ENCODE data around the gene PDLIM5. TPM values are rescaled to one million over a fixed set of nuclear protein-coding genes. Genes with fewer than 3 reads are reported as not detected.

Gene PDLIM5
- total RNA-seq, 1 donor from 2014 or later: 311 TPM

- no peaks in the 10 kb centered on the region for H3K9me3 ChIP-seq (ENCODE audit: control insufficient read depth in 3 of 3, low read length in 3 of 3)
- H3K27ac ChIP-seq (ENCODE audit: low read depth, low read length): no peak overlapping the region
- H3K9ac ChIP-seq (ENCODE audit: low read depth in 1 of 3, low read length in 3 of 3): no peak overlapping the region
- H3K27me3 ChIP-seq (ENCODE audit: control insufficient read depth in 3 of 3, insufficient read depth in 3 of 3, low read length in 3 of 3): no peaks in the 10 kb centered on the region
- no peaks in the 10 kb centered on the region for H3K4me1 ChIP-seq (ENCODE audit: control insufficient read depth in 3 of 3, insufficient read depth in 3 of 3, low read length in 3 of 3)
- no peak overlapping the region for H3K4me3 ChIP-seq (ENCODE audit: low read length in 3 of 3)
- H3K36me3 ChIP-seq (ENCODE audit: control insufficient read depth in 3 of 3, insufficient read depth in 3 of 3, low read length in 3 of 3): peaks cover 0 to 2% (median 0%) of the 10 kb centered on the region in 3 donors
These were observed 184.3 kb downstream of the PDLIM5 start for GRCh38 chr4:94636004-94636403.

- H3K27ac ChIP-seq (ENCODE audit: low read depth, low read length): no peak overlapping the region
- H3K9ac ChIP-seq (ENCODE audit: low read depth in 1 of 3, low read length in 3 of 3): no peak overlapping the region
- H3K36me3 ChIP-seq (ENCODE audit: control insufficient read depth in 3 of 3, insufficient read depth in 3 of 3, low read length in 3 of 3): peaks cover 0 to 2% (median 0%) of the 10 kb centered on the region in 3 donors
- no peaks in the 10 kb centered on the region for H3K9me3 ChIP-seq (ENCODE audit: control insufficient read depth in 3 of 3, low read length in 3 of 3)
- no peaks in the 10 kb centered on the region for H3K27me3 ChIP-seq (ENCODE audit: control insufficient read depth in 3 of 3, insufficient read depth in 3 of 3, low read length in 3 of 3)
- H3K4me3 ChIP-seq (ENCODE audit: low read length in 3 of 3): no peak overlapping the region
- peaks cover 0 to 3% (median 0%) of the 10 kb centered on the region in 3 donors for H3K4me1 ChIP-seq (ENCODE audit: control insufficient read depth in 3 of 3, insufficient read depth in 3 of 3, low read length in 3 of 3)
These were observed 187.6 kb downstream of the PDLIM5 start for GRCh38 chr4:94639298-94639697.

GRCh38 chr4:94640151-94640550 lies 188.4 kb downstream of the PDLIM5 start:
- Histone ChIP-seq H3K27ac (ENCODE audit: low read depth, low read length) (no peak overlapping the region), H3K9ac (ENCODE audit: low read depth in 1 of 3, low read length in 3 of 3) (no peak overlapping the region), H3K36me3 (ENCODE audit: control insufficient read depth in 3 of 3, insufficient read depth in 3 of 3, low read length in 3 of 3) (peaks cover 0 to 2% (median 0%) of the 10 kb centered on the region in 3 donors), H3K4me3 (ENCODE audit: low read length in 3 of 3) (no peak overlapping the region), H3K4me1 (ENCODE audit: control insufficient read depth in 3 of 3, insufficient read depth in 3 of 3, low read length in 3 of 3) (peaks cover 0 to 3% (median 0%) of the 10 kb centered on the region in 3 donors), H3K27me3 (ENCODE audit: control insufficient read depth in 3 of 3, insufficient read depth in 3 of 3, low read length in 3 of 3) (no peaks in the 10 kb centered on the region), H3K9me3 (ENCODE audit: control insufficient read depth in 3 of 3, low read length in 3 of 3) (no peaks in the 10 kb centered on the region)

GRCh38 chr4:94641702-94642560 lies 190.2 kb downstream of the PDLIM5 start:
- Histone ChIP-seq H3K27me3 (ENCODE audit: control insufficient read depth in 3 of 3, insufficient read depth in 3 of 3, low read length in 3 of 3) (no peaks in the 10 kb centered on the region), H3K9me3 (ENCODE audit: control insufficient read depth in 3 of 3, low read length in 3 of 3) (no peaks in the 10 kb centered on the region), H3K4me1 (ENCODE audit: control insufficient read depth in 3 of 3, insufficient read depth in 3 of 3, low read length in 3 of 3) (peaks cover 0 to 3% (median 0%) of the 10 kb centered on the region in 3 donors), H3K4me3 (ENCODE audit: low read length in 3 of 3) (no peak overlapping the region), H3K27ac (ENCODE audit: low read depth, low read length) (no peak overlapping the region), H3K36me3 (ENCODE audit: control insufficient read depth in 3 of 3, insufficient read depth in 3 of 3, low read length in 3 of 3) (peaks cover 0 to 2% (median 0%) of the 10 kb centered on the region in 3 donors), H3K9ac (ENCODE audit: low read depth in 1 of 3, low read length in 3 of 3) (no peak overlapping the region)

GRCh38 chr4:94642561-94642866 lies 190.8 kb downstream of the PDLIM5 start:
- Histone ChIP-seq H3K27ac (ENCODE audit: low read depth, low read length) (no peak overlapping the region), H3K27me3 (ENCODE audit: control insufficient read depth in 3 of 3, insufficient read depth in 3 of 3, low read length in 3 of 3) (no peaks in the 10 kb centered on the region), H3K4me3 (ENCODE audit: low read length in 3 of 3) (no peak overlapping the region), H3K9ac (ENCODE audit: low read depth in 1 of 3, low read length in 3 of 3) (no peak overlapping the region), H3K36me3 (ENCODE audit: control insufficient read depth in 3 of 3, insufficient read depth in 3 of 3, low read length in 3 of 3) (peaks cover 0 to 2% (median 0%) of the 10 kb centered on the region in 3 donors), H3K4me1 (ENCODE audit: control insufficient read depth in 3 of 3, insufficient read depth in 3 of 3, low read length in 3 of 3) (peaks cover 0 to 3% (median 0%) of the 10 kb centered on the region in 3 donors), H3K9me3 (ENCODE audit: control insufficient read depth in 3 of 3, low read length in 3 of 3) (no peaks in the 10 kb centered on the region)

GRCh38 chr4:94648699-94649098 lies 197.0 kb downstream of the PDLIM5 start:
- Histone ChIP-seq H3K9ac (ENCODE audit: low read depth in 1 of 3, low read length in 3 of 3) (no peak overlapping the region), H3K4me3 (ENCODE audit: low read length in 3 of 3) (no peak overlapping the region), H3K4me1 (ENCODE audit: control insufficient read depth in 3 of 3, insufficient read depth in 3 of 3, low read length in 3 of 3) (no peaks in the 10 kb centered on the region), H3K27me3 (ENCODE audit: control insufficient read depth in 3 of 3, insufficient read depth in 3 of 3, low read length in 3 of 3) (no peaks in the 10 kb centered on the region), H3K9me3 (ENCODE audit: control insufficient read depth in 3 of 3, low read length in 3 of 3) (no peaks in the 10 kb centered on the region), H3K36me3 (ENCODE audit: control insufficient read depth in 3 of 3, insufficient read depth in 3 of 3, low read length in 3 of 3) (no peaks in the 10 kb centered on the region), H3K27ac (ENCODE audit: low read depth, low read length) (no peak overlapping the region)

- Histone ChIP-seq H3K27ac (ENCODE audit: low read depth, low read length) (no peak overlapping the region), H3K9me3 (ENCODE audit: control insufficient read depth in 3 of 3, low read length in 3 of 3) (no peaks in the 10 kb centered on the region), H3K4me3 (ENCODE audit: low read length in 3 of 3) (no peak overlapping the region), H3K4me1 (ENCODE audit: control insufficient read depth in 3 of 3, insufficient read depth in 3 of 3, low read length in 3 of 3) (no peaks in the 10 kb centered on the region), H3K27me3 (ENCODE audit: control insufficient read depth in 3 of 3, insufficient read depth in 3 of 3, low read length in 3 of 3) (no peaks in the 10 kb centered on the region), H3K9ac (ENCODE audit: low read depth in 1 of 3, low read length in 3 of 3) (no peak overlapping the region), H3K36me3 (ENCODE audit: control insufficient read depth in 3 of 3, insufficient read depth in 3 of 3, low read length in 3 of 3) (no peaks in the 10 kb centered on the region)
These were observed 197.8 kb downstream of the PDLIM5 start for GRCh38 chr4:94649381-94650133.

GRCh38 chr4:94650134-94650495 lies 198.4 kb downstream of the PDLIM5 start:
- H3K9me3 ChIP-seq (ENCODE audit: control insufficient read depth in 3 of 3, low read length in 3 of 3): no peaks in the 10 kb centered on the region
- no peaks in the 10 kb centered on the region for H3K4me1 ChIP-seq (ENCODE audit: control insufficient read depth in 3 of 3, insufficient read depth in 3 of 3, low read length in 3 of 3)
- no peak overlapping the region for H3K4me3 ChIP-seq (ENCODE audit: low read length in 3 of 3)
- H3K9ac ChIP-seq (ENCODE audit: low read depth in 1 of 3, low read length in 3 of 3): no peak overlapping the region
- H3K27ac ChIP-seq (ENCODE audit: low read depth, low read length): no peak overlapping the region
- H3K27me3 ChIP-seq (ENCODE audit: control insufficient read depth in 3 of 3, insufficient read depth in 3 of 3, low read length in 3 of 3): no peaks in the 10 kb centered on the region
- no peaks in the 10 kb centered on the region for H3K36me3 ChIP-seq (ENCODE audit: control insufficient read depth in 3 of 3, insufficient read depth in 3 of 3, low read length in 3 of 3)

GRCh38 chr4:94650690-94651089 lies 198.9 kb downstream of the PDLIM5 start:
- Histone ChIP-seq H3K36me3 (ENCODE audit: control insufficient read depth in 3 of 3, insufficient read depth in 3 of 3, low read length in 3 of 3) (no peaks in the 10 kb centered on the region), H3K9ac (ENCODE audit: low read depth in 1 of 3, low read length in 3 of 3) (no peak overlapping the region), H3K27me3 (ENCODE audit: control insufficient read depth in 3 of 3, insufficient read depth in 3 of 3, low read length in 3 of 3) (no peaks in the 10 kb centered on the region), H3K4me3 (ENCODE audit: low read length in 3 of 3) (no peak overlapping the region), H3K9me3 (ENCODE audit: control insufficient read depth in 3 of 3, low read length in 3 of 3) (no peaks in the 10 kb centered on the region), H3K4me1 (ENCODE audit: control insufficient read depth in 3 of 3, insufficient read depth in 3 of 3, low read length in 3 of 3) (no peaks in the 10 kb centered on the region), H3K27ac (ENCODE audit: low read depth, low read length) (no peak overlapping the region)

GRCh38 chr4:94653095-94653649 lies 201.4 kb downstream of the PDLIM5 start:
- no peak overlapping the region for H3K9ac ChIP-seq (ENCODE audit: low read depth in 1 of 3, low read length in 3 of 3)
- H3K4me3 ChIP-seq (ENCODE audit: low read length in 3 of 3): no peak overlapping the region
- no peaks in the 10 kb centered on the region for H3K9me3 ChIP-seq (ENCODE audit: control insufficient read depth in 3 of 3, low read length in 3 of 3)
- no peaks in the 10 kb centered on the region for H3K36me3 ChIP-seq (ENCODE audit: control insufficient read depth in 3 of 3, insufficient read depth in 3 of 3, low read length in 3 of 3)
- no peaks in the 10 kb centered on the region for H3K4me1 ChIP-seq (ENCODE audit: control insufficient read depth in 3 of 3, insufficient read depth in 3 of 3, low read length in 3 of 3)
- no peaks in the 10 kb centered on the region for H3K27me3 ChIP-seq (ENCODE audit: control insufficient read depth in 3 of 3, insufficient read depth in 3 of 3, low read length in 3 of 3)
- no peak overlapping the region for H3K27ac ChIP-seq (ENCODE audit: low read depth, low read length)

Measured in skeletal muscle tissue (tissue), 4 donors.